B cell (primary cell): Measurements from ENCODE around the gene SDK1. TPM values are rescaled to one million over a fixed set of nuclear protein-coding genes. Genes with fewer than 3 reads are reported as not detected.

Experiments used
- ATAC-seq: fragments of 200-7000 bp; cut with Tn5 transposase; one replicate; pipeline ENCODE4 v1.10.0; 2021; ENCODE audit warnings: low read depth, mild to moderate bottlenecking, moderate number of reproducible peaks, moderate library complexity
- CTCF ChIA-PET: fragments of 350-600 bp; sonication (Branson Sonifier 250); formaldehyde crosslinking; loops from one replicate; lab custom pipeline; 2021; ENCODE audit warnings: antibody characterized with exemption, inconsistent platforms; lab: Charles Lee
- POLR2A ChIA-PET: fragments of 350-600 bp; sonication (Branson Sonifier 250); formaldehyde crosslinking; loops from one replicate; lab custom pipeline; 2021; ENCODE audit warnings: antibody characterized with exemption; lab: Charles Lee
- DNase-seq: peaks from one replicate; pipeline ENCODE4 v3.0.0; 2013
- H2AFZ ChIP-seq: 2 replicates; pipeline ENCODE4 v1.6.1; 2012; ENCODE audit warnings: mild to moderate bottlenecking, low read depth, low read length; ENCODE audit not compliant: insufficient read depth, poor library complexity, severe bottlenecking
- H3K27ac ChIP-seq, 2 donors: 1 replicate in 1 of 2; 2 replicates in 1 of 2; pipeline ENCODE4 v1.5.1; 2012 to 2013; ENCODE audit warnings: low read length in 2 of 2, mild to moderate bottlenecking in 2 of 2, moderate library complexity in 1 of 2
- H3K27me3 ChIP-seq, 4 experiments: fragments of 200-600 bp in 1 of 4; sonication (generic) in 1 of 4; replicated peaks in 1 of 4; 1 replicate in 2 of 4; 2 replicates in 2 of 4; pipeline versions ENCODE4 v1.6.1 to v1.7.0; 2013 to 2016; ENCODE audit warnings: low read length in 3 of 4, mild to moderate bottlenecking in 2 of 4, mixed read lengths in 1 of 4, moderate library complexity in 1 of 4; ENCODE audit not compliant: insufficient read depth in 4 of 4, control insufficient read depth in 3 of 4; ENCODE audit errors: control extremely low read depth in 1 of 4
- H3K36me3 ChIP-seq, 2 experiments: replicated peaks in 1 of 2; 1 replicate in 1 of 2; 2 replicates in 1 of 2; pipeline versions ENCODE4 v1.6.1 to v1.7.1; 2013; ENCODE audit warnings: low read length in 1 of 2; ENCODE audit not compliant: insufficient read depth in 2 of 2, control insufficient read depth in 1 of 2; ENCODE audit errors: control extremely low read depth in 1 of 2, extremely low read depth in 1 of 2
- H3K4me1 ChIP-seq, 2 donors: fragments of 200-600 bp in 1 of 2; sonication (generic) in 1 of 2; 1 replicate in 1 of 2; 2 replicates in 1 of 2; pipeline versions ENCODE4 v1.5.1 to v1.6.1; 2013 to 2017; ENCODE audit warnings: low read length in 2 of 2; ENCODE audit not compliant: control insufficient read depth in 2 of 2, insufficient read depth in 2 of 2
- H3K4me2 ChIP-seq: replicated peaks from 2 replicates; pipeline ENCODE3; 2012; ENCODE audit warnings: mild to moderate bottlenecking, low read depth, low read length; ENCODE audit not compliant: poor library complexity, severe bottlenecking
- H3K4me3 ChIP-seq, 5 experiments: fragments of 200-600 bp in 1 of 5; sonication (generic) in 1 of 5; 1 replicate in 3 of 5; 2 replicates in 2 of 5; pipeline versions ENCODE4 v1.5.1 to v1.7.0; 2011 to 2016; ENCODE audit warnings: low read length in 4 of 5, mild to moderate bottlenecking in 4 of 5, low read depth in 2 of 5, control low read depth in 1 of 5, moderate library complexity in 1 of 5; ENCODE audit not compliant: insufficient read depth in 1 of 5; ENCODE audit errors: control extremely low read depth in 1 of 5, extremely low read depth in 1 of 5
- H3K79me2 ChIP-seq: fragments of 200-600 bp; sonication (generic); one replicate; pipeline ENCODE4 v1.6.0; 2016; ENCODE audit warnings: low read length; ENCODE audit not compliant: control insufficient read depth, insufficient read depth
- H3K9ac ChIP-seq: fragments of 200-600 bp; sonication (generic); 2 replicates; pipeline ENCODE4 v1.6.1; 2017; ENCODE audit warnings: mild to moderate bottlenecking, low read length, moderate library complexity
- H3K9me3 ChIP-seq, 3 donors: one replicate each; pipeline versions ENCODE4 v1.6.1 to v1.7.1; 2013; ENCODE audit warnings: low read length in 2 of 3; ENCODE audit not compliant: control insufficient read depth in 2 of 3, insufficient read depth in 1 of 3; ENCODE audit errors: control extremely low read depth in 1 of 3
- H4K20me1 ChIP-seq: 2 replicates; pipeline ENCODE4 v1.6.0; 2012; ENCODE audit warnings: mild to moderate bottlenecking, low read length; ENCODE audit not compliant: insufficient read depth, control insufficient read depth, poor library complexity, severe bottlenecking
- H3K27ac Mint-ChIP-seq: one replicate; pipeline ENCODE4 v1.8.0; 2021; ENCODE audit warnings: mixed read lengths
- H3K27me3 Mint-ChIP-seq: one replicate; pipeline ENCODE4 v1.8.0; 2021; ENCODE audit warnings: mixed read lengths
- H3K4me1 Mint-ChIP-seq: one replicate; pipeline ENCODE4 v1.8.0; 2021; ENCODE audit warnings: mixed read lengths
- H3K4me3 Mint-ChIP-seq: one replicate; pipeline ENCODE4 v1.8.0; 2021; ENCODE audit warnings: mixed read lengths
- H3K9me3 Mint-ChIP-seq: one replicate; pipeline ENCODE4 v1.8.0; 2022; ENCODE audit warnings: mixed read lengths; ENCODE audit not compliant: insufficient read depth
- EZH2 ChIP-seq: IDR thresholded peaks from 2 replicates; pipeline ENCODE4 v1.6.1; 2012; ENCODE audit warnings: borderline replicate concordance, low read depth, mild to moderate bottlenecking, moderate library complexity, low read length; ENCODE audit not compliant: insufficient read depth, poor library complexity, severe bottlenecking
- WGBS: methylation state at CpG from one replicate; pipeline ENCODE4 v1.1.5; 2013; ENCODE audit warnings: missing lambda C conversion rate; ENCODE audit not compliant: insufficient coverage; 5-methylcytosine and 5-hydroxymethylcytosine counted together
- intact Hi-C: fragments of 100-400 bp; cut with micrococcal nuclease; formaldehyde crosslinking; loops from one replicate; pipeline ENCODE4 v1.10.0; 2022
- polyA plus RNA-seq: library from polyadenylated mRNA; depleted of rRNA; stranded (reverse); fragments of >200 nt; gene quantifications from 2 replicates; pipeline ENCODE4 v1.2.3, GENCODE V29; 2012
- total RNA-seq, 2 donors: library from RNA; stranded (reverse); fragments of 120-200 nt in 1 of 2; gene quantifications; 1 replicate in 1 of 2; 2 replicates in 1 of 2; pipeline versions ENCODE4 v1.2.3 to v1.2.4, GENCODE V29; 2013 to 2022
- TF ChIP-seq, protein P1 (sequence below): fragments of 200-600 bp; IDR thresholded peaks from one replicate; pipeline ENCODE4 v1.8.0; 2022; ENCODE audit warnings: antibody characterized with exemption, mild to moderate bottlenecking

SDK1 gene
- total and polyA plus RNA-seq, 2 donors (not counting 1 experiment from before 2014, with no cell fraction given) = 0.73 to 2.0 TPM

GRCh38 chr7:3730276-3730675, 429.2 kb downstream of the SDK1 start:
- H3K4me3 ChIP-seq = no peak overlapping the region
- ATAC-seq (no peak), DNase-seq (no peak)
- peaks cover 0 to 8% (median 0%) of the 10 kb centered on the region in 3 donors for H3K9me3 ChIP-seq
- 91% methylated on average over 3 of the region's 3 CpGs for WGBS
- no peak overlapping the region for H2AFZ ChIP-seq
- peaks cover 16% of the 10 kb centered on the region for H3K27me3 Mint-ChIP-seq
- intact Hi-C loops = no loop called here
- H4K20me1 ChIP-seq = no peaks in the 10 kb centered on the region
- H3K4me3 Mint-ChIP-seq = no peak overlapping the region
- no peaks in the 10 kb centered on the region for H3K4me1 Mint-ChIP-seq
- H3K9ac ChIP-seq = no peak overlapping the region
- no peak overlapping the region for H3K27ac ChIP-seq
- peaks cover 2% of the 10 kb centered on the region for H3K9me3 Mint-ChIP-seq
- no peaks in the 10 kb centered on the region for H3K27me3 ChIP-seq
- no peak overlapping the region for H3K27ac Mint-ChIP-seq
- ChIA-PET CTCF (no interaction called here), POLR2A (no interaction called here)
- no peaks in the 10 kb centered on the region for H3K36me3 ChIP-seq
- H3K4me2 ChIP-seq = no peak overlapping the region
- H3K4me1 ChIP-seq = no peaks in the 10 kb centered on the region
- no peaks in the 10 kb centered on the region for H3K79me2 ChIP-seq
- TF ChIP-seq, protein P1, sequence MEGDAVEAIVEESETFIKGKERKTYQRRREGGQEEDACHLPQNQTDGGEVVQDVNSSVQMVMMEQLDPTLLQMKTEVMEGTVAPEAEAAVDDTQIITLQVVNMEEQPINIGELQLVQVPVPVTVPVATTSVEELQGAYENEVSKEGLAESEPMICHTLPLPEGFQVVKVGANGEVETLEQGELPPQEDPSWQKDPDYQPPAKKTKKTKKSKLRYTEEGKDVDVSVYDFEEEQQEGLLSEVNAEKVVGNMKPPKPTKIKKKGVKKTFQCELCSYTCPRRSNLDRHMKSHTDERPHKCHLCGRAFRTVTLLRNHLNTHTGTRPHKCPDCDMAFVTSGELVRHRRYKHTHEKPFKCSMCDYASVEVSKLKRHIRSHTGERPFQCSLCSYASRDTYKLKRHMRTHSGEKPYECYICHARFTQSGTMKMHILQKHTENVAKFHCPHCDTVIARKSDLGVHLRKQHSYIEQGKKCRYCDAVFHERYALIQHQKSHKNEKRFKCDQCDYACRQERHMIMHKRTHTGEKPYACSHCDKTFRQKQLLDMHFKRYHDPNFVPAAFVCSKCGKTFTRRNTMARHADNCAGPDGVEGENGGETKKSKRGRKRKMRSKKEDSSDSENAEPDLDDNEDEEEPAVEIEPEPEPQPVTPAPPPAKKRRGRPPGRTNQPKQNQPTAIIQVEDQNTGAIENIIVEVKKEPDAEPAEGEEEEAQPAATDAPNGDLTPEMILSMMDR = no peak
- no peak for TF ChIP-seq EZH2

- Histone ChIP-seq H3K27ac (no peak overlapping the region), H2AFZ (no peak overlapping the region), H3K9ac (no peak overlapping the region), H4K20me1 (no peaks in the 10 kb centered on the region), H3K36me3 (no peaks in the 10 kb centered on the region), H3K4me2 (no peak overlapping the region), H3K9me3 (peaks cover 0 to 14% (median 0%) of the 10 kb centered on the region in 3 donors), H3K79me2 (no peaks in the 10 kb centered on the region), H3K27me3 (no peaks in the 10 kb centered on the region), H3K4me1 (no peaks in the 10 kb centered on the region), H3K4me3 (no peak overlapping the region)
- H3K9me3 Mint-ChIP-seq = peaks cover 2% of the 10 kb centered on the region
- peaks cover 9% of the 10 kb centered on the region for H3K27me3 Mint-ChIP-seq
- H3K4me3 Mint-ChIP-seq = no peak overlapping the region
- no peak overlapping the region for H3K27ac Mint-ChIP-seq
- no peak for TF ChIP-seq EZH2
- TF ChIP-seq, protein P1 = no peak
- WGBS = 100% methylated on average over 1 of the region's 9 CpGs
- ATAC-seq (no peak), DNase-seq (no peak)
- CTCF ChIA-PET = no interaction called here
- intact Hi-C loops = no loop called here
- POLR2A ChIA-PET = no interaction called here
- no peaks in the 10 kb centered on the region for H3K4me1 Mint-ChIP-seq
These were observed 431.4 kb downstream of the SDK1 start for GRCh38 chr7:3732395-3733005.
